ENCODE measurements around the gene TSPEAR.

TSPEAR gene

DNA sequence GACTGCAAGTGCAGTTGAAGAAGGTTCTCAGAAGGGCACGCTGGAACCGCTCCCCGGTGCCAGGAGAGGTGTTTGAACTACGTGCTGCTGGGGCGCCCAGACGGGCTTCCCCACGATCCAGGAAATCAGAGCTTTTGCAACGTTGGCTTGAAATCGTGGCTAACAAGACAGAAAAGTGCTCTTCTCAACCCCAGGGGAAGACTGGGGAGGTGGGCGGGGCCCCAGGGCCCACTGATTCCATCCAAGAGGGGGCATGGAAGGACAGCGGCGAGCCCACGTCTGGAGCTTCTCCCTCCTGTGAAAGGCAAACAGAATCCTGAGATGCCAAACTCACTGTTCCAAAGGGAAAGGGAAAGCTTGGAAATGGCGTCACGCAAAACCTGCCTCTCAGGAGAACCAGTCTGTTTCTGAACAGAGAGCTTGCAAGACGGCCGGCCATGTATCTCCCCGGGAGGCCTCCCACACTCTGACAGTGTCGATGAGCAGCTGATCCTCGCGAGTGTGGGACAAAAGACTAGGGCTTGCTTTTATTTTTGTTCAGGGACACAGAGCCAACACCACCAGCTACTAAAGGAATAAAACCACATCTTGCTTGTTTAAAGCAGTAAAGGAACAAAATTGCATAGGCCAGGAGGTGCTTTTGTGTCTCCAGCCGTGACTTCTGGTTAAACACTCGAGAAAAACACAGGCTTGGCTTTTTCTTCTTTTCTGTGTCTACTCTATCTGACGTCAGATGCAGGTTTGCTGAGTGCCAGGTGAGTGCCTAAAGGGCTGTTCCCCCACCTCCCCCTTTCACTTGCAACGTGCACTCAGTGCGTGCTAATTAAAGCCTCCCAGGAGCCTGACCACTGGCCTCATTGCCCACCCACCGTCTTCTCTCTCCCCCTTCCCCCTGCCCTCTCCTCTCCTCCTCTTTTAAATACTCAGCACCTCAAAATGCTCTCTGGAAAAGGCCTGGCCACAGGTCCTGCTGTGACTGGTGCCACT lies 214.5 kb downstream of the TSPEAR start:
- DNase-seq = no peak

DNA sequence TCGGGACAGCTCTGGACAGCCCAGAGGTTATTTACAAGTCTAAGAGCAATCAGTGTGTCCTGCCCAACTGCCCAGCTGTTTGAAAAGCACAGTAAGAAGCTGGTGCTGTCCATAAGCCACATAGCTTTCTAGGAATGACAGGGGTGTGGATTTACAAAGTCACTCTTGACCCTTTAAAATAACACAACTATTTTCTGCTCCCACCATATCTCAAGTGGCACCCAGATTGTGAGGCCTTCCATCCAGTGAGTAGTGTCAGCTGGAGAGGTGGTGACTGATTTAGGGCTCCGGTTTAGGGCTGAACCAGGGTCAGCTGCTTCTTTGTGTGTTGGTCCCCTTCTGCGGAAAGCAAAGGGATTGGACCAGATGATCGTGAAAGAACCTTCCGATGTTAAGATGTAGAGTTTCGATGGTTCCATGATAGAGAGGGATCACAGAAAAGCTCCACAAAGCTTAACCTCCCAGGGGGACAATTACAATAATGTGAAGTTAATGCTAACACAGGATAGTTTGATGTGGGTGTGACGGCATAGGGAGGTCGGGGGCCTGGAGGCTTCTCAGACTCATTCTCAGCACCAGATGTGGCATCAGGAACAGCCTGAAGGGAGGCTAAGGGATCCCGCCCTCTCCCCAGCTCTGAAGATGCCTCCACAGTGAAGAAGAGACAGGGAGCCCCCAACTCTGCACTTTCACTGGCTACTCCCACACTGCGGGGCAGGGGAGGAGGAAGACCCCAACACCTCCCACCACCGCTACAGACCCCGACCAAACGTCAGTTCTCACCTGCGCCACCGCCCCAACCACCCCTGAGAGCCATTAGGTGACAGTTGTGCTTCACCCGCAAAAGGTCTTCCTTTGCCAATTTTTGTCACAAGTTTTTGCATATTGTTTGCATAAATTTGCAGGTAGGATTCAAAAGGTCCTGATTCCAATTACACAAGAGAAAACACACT lies 215.5 kb downstream of the TSPEAR start:
- no peak for DNase-seq

GRCh38 chr21:44494956-44495355 lies 216.4 kb downstream of the TSPEAR start:
- DNase-seq = no peak

GRCh38 chr21:44494418-44494817 lies 217.0 kb downstream of the TSPEAR start:
- no peak for DNase-seq

DNA sequence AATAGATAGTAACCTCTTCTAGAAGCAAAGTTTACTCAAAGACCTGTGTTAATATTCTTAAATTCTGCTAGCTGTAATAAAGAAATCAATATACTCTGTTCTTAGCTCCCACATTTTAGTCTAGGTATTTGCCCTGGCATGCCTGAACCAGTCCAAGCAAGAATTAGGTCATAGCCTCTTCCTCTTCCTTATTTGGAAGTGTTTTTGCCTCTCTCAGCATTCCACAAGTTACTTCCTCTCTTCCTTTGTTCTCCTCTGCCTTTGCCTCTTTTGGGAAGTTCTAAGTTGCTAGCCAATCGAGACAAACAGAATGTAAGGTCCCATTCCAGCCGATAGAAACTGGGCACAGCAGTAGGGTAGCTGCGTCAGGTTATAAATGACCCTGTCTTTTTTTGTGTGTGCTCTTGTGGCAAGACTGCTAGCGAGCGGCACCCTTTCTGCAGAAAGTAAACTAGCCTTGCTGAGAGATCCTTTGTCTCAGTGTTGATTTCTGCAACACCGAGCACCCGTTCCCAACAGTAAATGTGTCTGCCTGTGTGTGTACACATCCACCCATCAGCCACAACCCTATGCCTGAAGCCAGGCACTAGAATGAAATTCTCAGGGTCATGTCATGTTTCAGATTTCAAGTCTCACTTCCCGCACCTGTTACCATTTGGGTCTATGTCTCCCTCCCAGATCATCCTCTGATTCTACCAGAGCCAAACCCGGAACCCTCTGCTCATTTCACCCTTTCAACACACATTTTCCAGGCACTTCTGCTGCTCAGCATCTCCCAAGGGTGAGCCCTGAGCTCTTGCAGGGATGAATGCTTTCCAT lies 218.6 kb downstream of the TSPEAR start:
- DNase-seq = no peak

GRCh38 chr21:44490816-44491215 lies 220.6 kb downstream of the TSPEAR start:
- DNase-seq = no peak

GRCh38 chr21:44490405-44490804 lies 221.0 kb downstream of the TSPEAR start:
- DNase-seq = no peak

DNA sequence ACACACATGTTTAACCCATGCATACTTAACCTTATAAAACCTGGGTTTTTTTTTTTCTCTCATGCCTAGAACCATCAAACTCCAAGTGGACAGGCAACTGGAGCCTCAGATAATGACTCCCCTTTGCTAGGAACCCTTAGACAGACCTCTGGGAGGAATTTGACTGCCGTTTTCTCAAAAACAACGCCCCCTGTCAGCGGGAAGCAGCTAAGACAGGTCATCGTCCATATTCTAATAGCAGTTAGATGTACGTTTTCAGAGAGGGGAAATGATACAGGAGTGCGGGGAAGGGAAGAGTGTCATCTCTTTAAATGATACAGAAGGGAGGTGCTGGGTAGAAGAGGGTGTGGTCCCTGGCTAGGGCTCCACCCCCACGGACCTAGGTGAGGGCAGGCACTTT lies 221.4 kb downstream of the TSPEAR start:
- DNase-seq = no peak

- DNase-seq = peak in 4 of 6 experiments; percentile 2 to 29 (median 9)
These were observed 223.5 kb downstream of the TSPEAR start for GRCh38 chr21:44487831-44488230.

GRCh38 chr21:44486302-44486701 lies 225.1 kb downstream of the TSPEAR start:
- no peak for DNase-seq

DNA sequence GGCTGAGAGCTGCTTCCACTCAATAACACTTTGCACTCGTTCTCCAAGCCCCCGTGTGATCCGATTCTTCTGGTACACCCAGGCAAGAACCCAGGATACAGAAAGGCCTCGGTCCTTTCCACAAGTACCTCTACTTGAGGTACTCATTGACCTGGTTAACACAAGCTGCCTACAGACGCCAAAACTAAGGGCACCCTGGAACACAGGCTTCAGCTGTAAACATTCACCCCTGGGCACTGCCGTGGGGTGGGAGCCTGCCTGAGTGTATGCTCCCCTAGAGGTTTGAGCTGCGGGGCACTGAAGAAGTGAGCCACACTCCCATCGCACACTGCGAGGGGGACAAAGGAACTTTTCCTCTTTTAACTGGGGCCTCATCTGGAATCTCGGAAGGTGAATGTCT lies 225.6 kb downstream of the TSPEAR start:
- DNase-seq = peak in 1 of 6 experiments; percentile 46

DNA sequence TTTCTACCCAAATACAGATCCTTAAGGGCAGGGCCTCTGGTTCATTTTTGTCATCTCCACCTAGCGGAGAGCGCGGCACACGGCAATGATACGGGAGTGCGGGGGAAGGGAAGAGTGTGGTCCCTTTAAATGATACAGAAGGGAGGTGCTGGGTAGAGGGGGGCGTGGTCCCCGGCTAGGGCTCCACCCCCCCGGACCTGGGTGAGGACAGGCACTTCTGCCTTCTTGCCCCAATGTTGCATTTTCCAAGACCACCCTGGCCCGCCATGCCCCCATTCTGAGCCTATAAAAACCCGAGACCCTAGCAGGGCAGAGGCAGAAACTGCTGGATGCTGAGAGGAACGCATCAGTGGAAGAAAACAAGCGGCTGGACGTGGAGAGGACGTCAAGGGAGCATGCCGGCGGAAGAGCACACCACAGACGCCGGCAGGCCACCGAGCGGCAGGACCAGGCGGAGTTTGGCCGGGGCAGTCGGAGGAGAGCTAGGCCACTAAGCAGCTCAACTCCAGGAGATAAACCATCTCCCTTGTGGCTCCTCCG lies 226.0 kb downstream of the TSPEAR start:
- DNase-seq = peak in 5 of 6 experiments; percentile 12 to 56 (median 25)

DNA sequence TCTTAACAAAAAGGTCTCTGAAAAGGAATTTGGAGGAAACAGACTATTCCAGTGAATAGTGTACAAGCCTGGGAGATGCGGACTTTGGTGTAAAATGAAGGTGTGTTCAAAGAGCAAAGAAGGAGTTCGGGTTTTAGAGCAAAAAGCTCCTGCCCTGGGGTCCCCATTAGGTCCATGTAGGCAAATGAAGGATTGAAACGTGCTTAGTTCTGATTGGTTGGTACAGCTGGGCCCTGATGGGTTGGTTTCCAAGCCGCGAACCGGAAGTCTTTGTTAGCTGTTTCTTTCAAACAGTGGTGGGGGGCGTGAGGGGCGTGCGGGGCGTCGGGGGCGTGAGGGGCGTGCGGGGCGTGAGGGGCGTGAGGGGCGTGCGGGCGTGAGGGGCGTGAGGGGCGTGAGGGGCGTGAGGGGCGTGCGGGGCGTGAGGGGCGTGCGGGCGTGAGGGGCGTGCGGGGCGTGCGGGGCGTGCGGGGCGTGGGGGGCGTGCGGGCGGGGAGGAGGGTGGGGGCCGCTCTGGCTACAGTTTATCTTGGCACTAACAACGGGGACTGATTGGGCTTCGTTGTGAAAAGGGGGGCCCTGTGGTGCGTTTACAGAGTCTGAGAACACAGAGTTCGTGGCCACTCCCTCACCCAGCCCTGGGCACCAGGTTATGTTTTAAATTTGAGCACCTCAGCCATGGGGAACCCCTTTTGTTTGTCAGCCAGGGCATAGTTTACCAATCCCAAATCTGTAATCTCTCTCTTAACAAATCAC lies 226.7 kb downstream of the TSPEAR start:
- DNase-seq = no peak

DNA sequence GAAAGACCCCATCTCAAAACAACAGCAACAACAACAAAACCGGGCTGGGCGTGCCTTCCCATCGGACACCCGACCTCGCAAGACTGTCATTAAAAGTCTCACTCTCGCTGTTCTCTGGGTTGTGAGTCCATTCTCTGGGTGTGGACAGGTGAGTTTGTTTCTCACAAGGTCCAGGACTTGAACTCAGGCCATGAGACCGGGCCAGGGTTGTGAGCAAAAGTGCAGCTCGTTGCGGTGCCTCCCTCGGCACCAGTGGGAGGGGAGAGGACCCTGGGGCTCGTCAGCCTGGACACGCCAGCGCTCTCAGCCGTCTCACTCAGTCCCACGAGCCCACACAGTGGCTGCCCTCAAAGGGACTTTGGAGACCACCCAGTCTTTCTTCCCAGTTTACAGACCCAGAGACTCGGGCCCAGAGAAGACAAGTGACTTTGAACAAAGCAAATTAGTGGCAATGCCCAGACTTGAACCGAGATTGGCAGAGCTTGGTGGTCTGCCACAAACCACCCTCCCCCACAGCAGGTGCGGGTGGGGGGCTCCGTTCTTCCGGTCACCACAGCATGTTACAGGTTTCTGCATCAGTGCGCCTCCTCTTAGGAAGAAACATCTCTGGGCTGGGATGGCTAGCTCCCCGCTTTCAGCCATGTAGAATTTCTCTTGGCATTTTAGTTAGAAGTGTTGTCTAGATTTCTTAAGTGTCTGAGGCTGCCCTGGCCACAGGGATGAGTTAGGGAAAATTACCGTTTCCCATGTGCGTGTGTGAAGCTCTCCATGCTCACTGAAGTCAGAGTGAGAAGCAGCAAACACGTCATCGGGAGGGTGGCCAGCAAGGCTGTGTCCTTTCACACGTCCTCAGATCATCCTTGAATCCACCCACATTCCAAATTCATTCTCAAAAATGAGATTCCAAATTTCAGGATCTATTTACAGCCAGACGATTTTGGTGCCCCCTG lies 227.8 kb downstream of the TSPEAR start:
- DNase-seq = no peak

DNA sequence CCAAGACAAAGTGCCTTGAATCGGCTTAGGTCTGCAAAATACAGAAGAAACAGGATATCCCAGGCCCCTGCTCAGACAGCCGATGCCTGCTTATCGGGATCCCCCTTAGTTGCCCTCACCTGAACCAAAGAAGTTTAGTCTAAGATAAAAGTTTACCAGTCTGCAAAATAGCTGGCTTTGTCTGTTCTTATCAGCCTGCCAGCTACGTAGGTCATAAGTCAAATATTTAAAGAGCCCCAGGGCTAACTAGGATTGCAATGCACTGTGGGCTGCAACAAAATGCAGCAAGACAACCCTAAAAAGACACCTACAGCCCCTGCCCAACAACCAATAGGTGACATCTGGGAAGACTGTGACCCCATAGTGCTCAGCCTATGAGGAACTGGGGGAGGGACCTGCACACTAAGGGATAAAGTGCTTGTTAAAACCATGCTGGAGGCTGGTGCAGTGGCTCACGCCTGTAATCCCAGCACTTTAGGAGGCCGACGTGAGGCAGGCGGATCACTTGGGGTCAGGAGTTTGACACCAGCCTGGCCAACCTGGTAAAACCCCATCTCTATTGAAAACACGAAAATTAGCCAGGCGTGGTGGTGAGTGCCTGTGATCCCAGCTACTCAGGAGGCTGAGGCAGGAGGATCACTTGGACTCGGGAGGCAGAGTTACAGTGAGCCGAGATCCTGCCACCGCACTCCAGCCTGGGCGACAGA lies 228.6 kb downstream of the TSPEAR start:
- DNase-seq = no peak

GRCh38 chr21:44480200-44481053 lies 230.9 kb downstream of the TSPEAR start:
- no peak for DNase-seq

GRCh38 chr21:44479556-44480199 lies 231.7 kb downstream of the TSPEAR start:
- peak in 4 of 6 experiments; percentile 15 to 26 (median 20) for DNase-seq

GRCh38 chr21:44478801-44479167 lies 232.6 kb downstream of the TSPEAR start:
- DNase-seq = no peak
